Liver (tissue), 9 donors: ENCODE data around the gene HPRT1. TPM values are rescaled to one million over a fixed set of nuclear protein-coding genes. Genes with fewer than 3 reads are reported as not detected.

Experiments used
- DNase-seq: peaks from one replicate; pipeline ENCODE4 v3.0.0-alpha.2; 2017; ENCODE audit warnings: low spot score
- H3K27ac ChIP-seq, 2 donors: one replicate each; pipeline ENCODE4 v1.7.0; 2013; ENCODE audit warnings: inconsistent platforms in 2 of 2, low read length in 2 of 2, control low read depth in 1 of 2, low read depth in 1 of 2, mild to moderate bottlenecking in 1 of 2
- H3K27me3 ChIP-seq, 4 donors: one replicate each; pipeline versions ENCODE4 v1.6.1 to v1.7.0; 2013; ENCODE audit warnings: low read length in 3 of 4, inconsistent platforms in 1 of 4, mild to moderate bottlenecking in 1 of 4, moderate library complexity in 1 of 4; ENCODE audit not compliant: control insufficient read depth in 4 of 4, insufficient read depth in 4 of 4
- H3K36me3 ChIP-seq, 4 donors: one replicate each; pipeline versions ENCODE4 v1.6.1 to v1.7.0; 2013; ENCODE audit warnings: low read length in 3 of 4, mild to moderate bottlenecking in 3 of 4, low read depth in 1 of 4, moderate library complexity in 1 of 4; ENCODE audit not compliant: control insufficient read depth in 4 of 4, insufficient read depth in 3 of 4
- H3K4me1 ChIP-seq, 4 donors: one replicate each; pipeline versions ENCODE4 v1.6.1 to v1.7.0; 2013; ENCODE audit warnings: low read length in 3 of 4, mild to moderate bottlenecking in 3 of 4, moderate library complexity in 1 of 4; ENCODE audit not compliant: control insufficient read depth in 4 of 4, insufficient read depth in 4 of 4
- H3K4me3 ChIP-seq, 3 donors: one replicate each; pipeline versions ENCODE4 v1.6.1 to v1.7.0; 2013; ENCODE audit warnings: low read length in 3 of 3, control low read depth in 1 of 3, low read depth in 1 of 3, mild to moderate bottlenecking in 1 of 3
- H3K9ac ChIP-seq, 2 donors: one replicate each; pipeline ENCODE4 v1.7.0; 2013; ENCODE audit warnings: low read length in 2 of 2, mild to moderate bottlenecking in 2 of 2, moderate library complexity in 2 of 2, control low read depth in 1 of 2, low read depth in 1 of 2
- H3K9me3 ChIP-seq, 4 donors: one replicate each; pipeline versions ENCODE4 v1.6.1 to v1.7.0; 2013; ENCODE audit warnings: low read length in 3 of 4; ENCODE audit not compliant: control insufficient read depth in 4 of 4
- EGR1 ChIP-seq, 2 donors: IDR thresholded peaks; 2 replicates each; pipeline ENCODE4 v1.6.1; 2016 to 2018; ENCODE audit warnings: antibody characterized with exemption in 2 of 2, low read depth in 2 of 2
- FOXA1 ChIP-seq: IDR thresholded peaks from 2 replicates; pipeline ENCODE4 v1.6.1; 2016; ENCODE audit warnings: antibody characterized with exemption
- FOXA2 ChIP-seq: IDR thresholded peaks from 2 replicates; pipeline ENCODE4 v1.6.1; 2016; ENCODE audit warnings: antibody characterized with exemption
- GABPA ChIP-seq, 2 donors: IDR thresholded peaks in 1 of 2; conservative IDR thresholded peaks in 1 of 2; 2 replicates each; pipeline ENCODE4 v1.6.1; 2016; ENCODE audit warnings: antibody characterized with exemption in 2 of 2, mild to moderate bottlenecking in 1 of 2, moderate library complexity in 1 of 2
- HNF4G ChIP-seq: IDR thresholded peaks from 2 replicates; pipeline ENCODE4 v1.6.1; 2016; ENCODE audit warnings: antibody characterized with exemption
- JUND ChIP-seq, 2 donors: IDR thresholded peaks; 2 replicates each; pipeline ENCODE4 v1.6.1; 2016; ENCODE audit warnings: antibody characterized with exemption in 2 of 2
- NR2F2 ChIP-seq: IDR thresholded peaks from 2 replicates; pipeline ENCODE4 v1.6.1; 2016; ENCODE audit warnings: antibody characterized with exemption
- RAD21 ChIP-seq, 2 donors: IDR thresholded peaks; 2 replicates each; pipeline ENCODE4 v1.6.1; 2016; ENCODE audit warnings: antibody characterized with exemption in 2 of 2, mild to moderate bottlenecking in 2 of 2
- RXRA ChIP-seq, 2 donors: IDR thresholded peaks; 2 replicates each; pipeline ENCODE4 v1.6.1; 2017 to 2018; ENCODE audit warnings: antibody characterized with exemption in 2 of 2, mild to moderate bottlenecking in 1 of 2
- SP1 ChIP-seq: IDR thresholded peaks from 2 replicates; pipeline ENCODE4 v1.6.1; 2018; ENCODE audit warnings: antibody characterized with exemption, mild to moderate bottlenecking
- TAF1 ChIP-seq: conservative IDR thresholded peaks from 2 replicates; pipeline ENCODE4 v1.6.1; 2016; ENCODE audit warnings: antibody characterized with exemption, mild to moderate bottlenecking
- YY1 ChIP-seq: IDR thresholded peaks from 2 replicates; pipeline ENCODE4 v1.6.1; 2016; ENCODE audit warnings: antibody characterized with exemption, mild to moderate bottlenecking
- WGBS: extraction: QIAGEN DNeasy Blood & Tissue Kit; methylation state at CpG from one replicate; pipeline ENCODE4 v1.1.7; 2013; 5-methylcytosine and 5-hydroxymethylcytosine counted together
- polyA plus RNA-seq, 2 donors: library from polyadenylated mRNA; stranded (reverse) in 1 of 2; unstranded in 1 of 2; fragments of 200-250 nt in 1 of 2; fragments of >200 nt in 1 of 2; fragmentation: Nextera tagmentation in 1 of 2; extraction: Ambion mirVana in 1 of 2; gene quantifications; one replicate each; pipeline versions ENCODE4 v1.2.1 to v1.2.3, GENCODE V29; 2013 to 2015
- total RNA-seq, 2 donors: library from RNA; depleted of rRNA; stranded (reverse); fragments of >200 nt; gene quantifications; one replicate each; pipeline ENCODE4 v1.2.3, GENCODE V29; 2014
- TF ChIP-seq, protein P1 (sequence below): fragments of 150-350 bp; IDR thresholded peaks from 2 replicates; pipeline ENCODE4 v1.5.1; 2017; ENCODE audit warnings: improper control_type of control experiment, low read depth, low read length; ENCODE audit not compliant: missing input control
- TF ChIP-seq, protein P2 (sequence below): IDR thresholded peaks from 2 replicates; pipeline ENCODE4 v1.6.1; 2016; ENCODE audit warnings: antibody characterized with exemption
- TF ChIP-seq, protein P3 (sequence below): IDR thresholded peaks from 2 replicates; pipeline ENCODE4 v1.6.1; 2016; ENCODE audit warnings: antibody characterized with exemption
- TF ChIP-seq, protein P4 (sequence below): IDR thresholded peaks from 2 replicates; pipeline ENCODE4 v1.6.1; 2016; ENCODE audit warnings: antibody characterized with exemption
- TF ChIP-seq, protein P5 (sequence below): IDR thresholded peaks from 2 replicates; pipeline ENCODE4 v1.6.1; 2016; ENCODE audit warnings: antibody characterized with exemption, mild to moderate bottlenecking
- donor health status: healthy.
- donor health status: healthy.
- donor health status: healthy.
- donor health status: healthy.
- donor health status: healthy.

The HPRT1 gene
- total and polyA plus RNA-seq, 4 donors, result 5.7 to 18.4 (median 12.1) TPM

DNA sequence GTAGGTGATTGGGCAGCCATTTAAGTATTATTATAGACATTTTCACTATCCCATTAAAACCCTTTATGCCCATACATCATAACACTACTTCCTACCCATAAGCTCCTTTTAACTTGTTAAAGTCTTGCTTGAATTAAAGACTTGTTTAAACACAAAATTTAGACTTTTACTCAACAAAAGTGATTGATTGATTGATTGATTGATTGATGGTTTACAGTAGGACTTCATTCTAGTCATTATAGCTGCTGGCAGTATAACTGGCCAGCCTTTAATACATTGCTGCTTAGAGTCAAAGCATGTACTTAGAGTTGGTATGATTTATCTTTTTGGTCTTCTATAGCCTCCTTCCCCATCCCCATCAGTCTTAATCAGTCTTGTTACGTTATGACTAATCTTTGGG is 16.3 kb downstream of the HPRT1 start:
- no peak for TF ChIP-seq RXRA (IDR thresholded peaks at IDR 0.05)
- no peak for TF ChIP-seq FOXA2
- no peak for TF ChIP-seq TAF1
- no peak for TF ChIP-seq EGR1 (IDR thresholded peaks at IDR 0.05; ENCODE audit: low read depth in 2 of 2)
- TF ChIP-seq JUND (IDR thresholded peaks at IDR 0.05), result no peak
- TF ChIP-seq GABPA (IDR thresholded peaks at IDR 0.05 in 1 of 2, conservative IDR thresholded peaks at IDR 0.05 in 1 of 2), result no peak
- TF ChIP-seq, protein P1, sequence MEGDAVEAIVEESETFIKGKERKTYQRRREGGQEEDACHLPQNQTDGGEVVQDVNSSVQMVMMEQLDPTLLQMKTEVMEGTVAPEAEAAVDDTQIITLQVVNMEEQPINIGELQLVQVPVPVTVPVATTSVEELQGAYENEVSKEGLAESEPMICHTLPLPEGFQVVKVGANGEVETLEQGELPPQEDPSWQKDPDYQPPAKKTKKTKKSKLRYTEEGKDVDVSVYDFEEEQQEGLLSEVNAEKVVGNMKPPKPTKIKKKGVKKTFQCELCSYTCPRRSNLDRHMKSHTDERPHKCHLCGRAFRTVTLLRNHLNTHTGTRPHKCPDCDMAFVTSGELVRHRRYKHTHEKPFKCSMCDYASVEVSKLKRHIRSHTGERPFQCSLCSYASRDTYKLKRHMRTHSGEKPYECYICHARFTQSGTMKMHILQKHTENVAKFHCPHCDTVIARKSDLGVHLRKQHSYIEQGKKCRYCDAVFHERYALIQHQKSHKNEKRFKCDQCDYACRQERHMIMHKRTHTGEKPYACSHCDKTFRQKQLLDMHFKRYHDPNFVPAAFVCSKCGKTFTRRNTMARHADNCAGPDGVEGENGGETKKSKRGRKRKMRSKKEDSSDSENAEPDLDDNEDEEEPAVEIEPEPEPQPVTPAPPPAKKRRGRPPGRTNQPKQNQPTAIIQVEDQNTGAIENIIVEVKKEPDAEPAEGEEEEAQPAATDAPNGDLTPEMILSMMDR, result no peak
- TF ChIP-seq HNF4G, result no peak
- no peak overlapping the region for H3K9ac ChIP-seq
- H3K4me3 ChIP-seq, result no peak overlapping the region
- DNase-seq, result no peak
- H3K9me3 ChIP-seq, result no peaks in the 10 kb centered on the region
- no peaks in the 10 kb centered on the region for H3K4me1 ChIP-seq
- no peak overlapping the region for H3K27ac ChIP-seq
- 92% methylated on average over 1 of the region's 1 CpG for WGBS
- H3K27me3 ChIP-seq, result no peaks in the 10 kb centered on the region
- H3K36me3 ChIP-seq, result peaks cover 0 to 4% (median under 1%) of the 10 kb centered on the region in 4 donors

DNA sequence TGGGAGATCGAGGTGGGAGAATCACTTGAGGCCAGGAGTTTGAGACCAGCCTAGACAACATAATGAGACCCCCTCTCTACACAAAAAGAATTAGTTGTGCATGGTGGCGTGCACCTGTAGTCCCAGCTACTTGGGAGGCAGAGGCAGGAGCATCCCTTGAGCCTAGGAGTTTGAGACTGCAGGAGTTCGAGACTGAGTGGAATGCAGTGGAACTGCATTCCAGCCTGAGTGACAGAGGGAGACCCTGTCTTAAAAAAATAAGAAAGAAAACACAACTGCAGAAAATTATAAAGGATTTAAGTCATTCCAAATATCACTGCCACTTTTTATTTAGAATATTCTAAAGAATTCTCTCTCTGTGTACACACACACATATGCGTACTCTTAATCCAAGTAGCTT is 18.4 kb downstream of the HPRT1 start:
- no peak overlapping the region for H3K4me3 ChIP-seq
- TF ChIP-seq TAF1, result no peak
- TF ChIP-seq, protein P2, sequence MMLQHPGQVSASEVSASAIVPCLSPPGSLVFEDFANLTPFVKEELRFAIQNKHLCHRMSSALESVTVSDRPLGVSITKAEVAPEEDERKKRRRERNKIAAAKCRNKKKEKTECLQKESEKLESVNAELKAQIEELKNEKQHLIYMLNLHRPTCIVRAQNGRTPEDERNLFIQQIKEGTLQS, result no peak
- TF ChIP-seq RAD21 (IDR thresholded peaks at IDR 0.05), result no peak
- no peak for TF ChIP-seq JUND (IDR thresholded peaks at IDR 0.05)
- TF ChIP-seq, protein P3, sequence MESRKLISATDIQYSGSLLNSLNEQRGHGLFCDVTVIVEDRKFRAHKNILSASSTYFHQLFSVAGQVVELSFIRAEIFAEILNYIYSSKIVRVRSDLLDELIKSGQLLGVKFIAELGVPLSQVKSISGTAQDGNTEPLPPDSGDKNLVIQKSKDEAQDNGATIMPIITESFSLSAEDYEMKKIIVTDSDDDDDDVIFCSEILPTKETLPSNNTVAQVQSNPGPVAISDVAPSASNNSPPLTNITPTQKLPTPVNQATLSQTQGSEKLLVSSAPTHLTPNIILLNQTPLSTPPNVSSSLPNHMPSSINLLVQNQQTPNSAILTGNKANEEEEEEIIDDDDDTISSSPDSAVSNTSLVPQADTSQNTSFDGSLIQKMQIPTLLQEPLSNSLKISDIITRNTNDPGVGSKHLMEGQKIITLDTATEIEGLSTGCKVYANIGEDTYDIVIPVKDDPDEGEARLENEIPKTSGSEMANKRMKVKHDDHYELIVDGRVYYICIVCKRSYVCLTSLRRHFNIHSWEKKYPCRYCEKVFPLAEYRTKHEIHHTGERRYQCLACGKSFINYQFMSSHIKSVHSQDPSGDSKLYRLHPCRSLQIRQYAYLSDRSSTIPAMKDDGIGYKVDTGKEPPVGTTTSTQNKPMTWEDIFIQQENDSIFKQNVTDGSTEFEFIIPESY, result no peak
- TF ChIP-seq YY1, result no peak
- no peak for TF ChIP-seq NR2F2
- TF ChIP-seq FOXA1, result no peak
- TF ChIP-seq SP1, result no peak
- no peak for TF ChIP-seq EGR1 (IDR thresholded peaks at IDR 0.05; ENCODE audit: low read depth in 2 of 2)
- TF ChIP-seq HNF4G, result no peak
- TF ChIP-seq, protein P4, sequence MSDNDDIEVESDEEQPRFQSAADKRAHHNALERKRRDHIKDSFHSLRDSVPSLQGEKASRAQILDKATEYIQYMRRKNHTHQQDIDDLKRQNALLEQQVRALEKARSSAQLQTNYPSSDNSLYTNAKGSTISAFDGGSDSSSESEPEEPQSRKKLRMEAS, result no peak
- TF ChIP-seq, protein P5, sequence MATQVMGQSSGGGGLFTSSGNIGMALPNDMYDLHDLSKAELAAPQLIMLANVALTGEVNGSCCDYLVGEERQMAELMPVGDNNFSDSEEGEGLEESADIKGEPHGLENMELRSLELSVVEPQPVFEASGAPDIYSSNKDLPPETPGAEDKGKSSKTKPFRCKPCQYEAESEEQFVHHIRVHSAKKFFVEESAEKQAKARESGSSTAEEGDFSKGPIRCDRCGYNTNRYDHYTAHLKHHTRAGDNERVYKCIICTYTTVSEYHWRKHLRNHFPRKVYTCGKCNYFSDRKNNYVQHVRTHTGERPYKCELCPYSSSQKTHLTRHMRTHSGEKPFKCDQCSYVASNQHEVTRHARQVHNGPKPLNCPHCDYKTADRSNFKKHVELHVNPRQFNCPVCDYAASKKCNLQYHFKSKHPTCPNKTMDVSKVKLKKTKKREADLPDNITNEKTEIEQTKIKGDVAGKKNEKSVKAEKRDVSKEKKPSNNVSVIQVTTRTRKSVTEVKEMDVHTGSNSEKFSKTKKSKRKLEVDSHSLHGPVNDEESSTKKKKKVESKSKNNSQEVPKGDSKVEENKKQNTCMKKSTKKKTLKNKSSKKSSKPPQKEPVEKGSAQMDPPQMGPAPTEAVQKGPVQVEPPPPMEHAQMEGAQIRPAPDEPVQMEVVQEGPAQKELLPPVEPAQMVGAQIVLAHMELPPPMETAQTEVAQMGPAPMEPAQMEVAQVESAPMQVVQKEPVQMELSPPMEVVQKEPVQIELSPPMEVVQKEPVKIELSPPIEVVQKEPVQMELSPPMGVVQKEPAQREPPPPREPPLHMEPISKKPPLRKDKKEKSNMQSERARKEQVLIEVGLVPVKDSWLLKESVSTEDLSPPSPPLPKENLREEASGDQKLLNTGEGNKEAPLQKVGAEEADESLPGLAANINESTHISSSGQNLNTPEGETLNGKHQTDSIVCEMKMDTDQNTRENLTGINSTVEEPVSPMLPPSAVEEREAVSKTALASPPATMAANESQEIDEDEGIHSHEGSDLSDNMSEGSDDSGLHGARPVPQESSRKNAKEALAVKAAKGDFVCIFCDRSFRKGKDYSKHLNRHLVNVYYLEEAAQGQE, result no peak
- 98% methylated on average over 4 of the region's 4 CpGs for WGBS
- H3K9ac ChIP-seq, result no peak overlapping the region
- no peak for DNase-seq
- H3K27me3 ChIP-seq, result no peaks in the 10 kb centered on the region
- H3K9me3 ChIP-seq, result no peaks in the 10 kb centered on the region
- peaks cover 0 to 4% (median under 1%) of the 10 kb centered on the region in 4 donors for H3K36me3 ChIP-seq
- no peaks in the 10 kb centered on the region for H3K4me1 ChIP-seq
- H3K27ac ChIP-seq, result no peak overlapping the region
